Measurements from ENCODE around the gene ELP2.

Gene ELP2

DNA sequence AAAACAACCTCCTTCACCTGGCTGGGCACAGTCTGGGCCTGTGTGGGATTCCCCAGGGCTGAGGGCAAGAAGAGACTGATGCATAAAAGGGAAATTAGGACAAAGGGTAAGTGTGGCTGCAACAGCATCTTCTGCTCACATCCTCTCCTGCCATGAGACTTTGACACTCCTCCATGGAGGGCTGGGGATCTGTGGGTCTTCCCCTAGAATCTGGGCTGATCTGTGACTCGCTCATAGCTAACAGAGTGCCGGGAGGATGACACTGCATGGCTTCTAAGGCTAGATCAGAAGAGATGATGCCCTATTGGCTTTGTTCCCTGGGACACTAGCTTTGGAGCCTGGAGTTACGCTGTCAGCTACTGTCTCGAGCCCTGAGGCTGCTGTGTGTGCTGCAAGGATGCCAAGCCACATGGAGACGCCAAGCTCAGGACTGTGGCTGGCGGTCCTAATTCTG is 81.9 kb downstream of the ELP2 start:
- in situ Hi-C loops (cut with MboI; ENCODE audit: low sequenced_read_pairs): no loop called here

DNA sequence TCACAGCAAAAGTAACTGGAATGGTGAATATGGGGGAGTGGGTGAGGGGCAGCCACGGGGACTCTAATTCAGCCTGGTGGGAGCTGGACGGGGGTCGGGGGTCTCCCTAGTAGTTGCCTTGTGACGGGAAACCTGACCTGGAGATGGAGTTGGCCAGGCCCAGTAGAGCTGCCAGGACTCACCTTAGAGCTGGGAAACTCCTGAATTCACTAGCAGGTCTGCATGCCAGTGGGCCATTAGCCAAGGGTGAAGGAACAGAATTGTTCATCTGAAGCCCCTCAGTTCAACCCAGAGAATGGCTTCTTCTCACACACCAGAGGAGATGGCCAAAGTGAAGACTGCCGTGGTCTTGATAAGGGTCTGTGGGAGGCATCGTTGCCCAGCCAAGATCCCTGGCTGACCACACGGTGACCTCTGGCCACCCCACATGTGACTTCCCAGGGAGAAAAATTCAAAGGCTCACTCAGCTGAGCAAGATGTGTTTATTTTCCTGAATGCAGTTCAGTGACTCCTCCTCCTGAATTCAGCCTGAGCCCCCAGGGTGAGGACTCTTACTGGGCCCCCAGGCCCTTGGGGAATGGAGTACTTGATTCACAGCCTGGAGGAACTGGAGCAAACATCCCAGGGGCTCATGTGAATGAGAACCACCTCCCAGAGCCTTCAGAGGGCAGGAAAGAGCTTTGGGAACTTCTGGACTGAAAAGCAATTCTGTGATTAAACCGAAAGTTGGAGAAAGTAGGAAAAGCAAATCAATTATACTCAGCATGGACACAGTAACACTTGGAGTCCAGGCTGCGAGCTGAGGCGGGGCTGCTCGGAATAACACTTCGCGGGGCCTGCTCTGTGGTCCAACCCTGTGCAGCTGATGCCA is 82.8 kb downstream of the ELP2 start:
- in situ Hi-C loops (cut with MboI; ENCODE audit: low sequenced_read_pairs): no loop called here

DNA sequence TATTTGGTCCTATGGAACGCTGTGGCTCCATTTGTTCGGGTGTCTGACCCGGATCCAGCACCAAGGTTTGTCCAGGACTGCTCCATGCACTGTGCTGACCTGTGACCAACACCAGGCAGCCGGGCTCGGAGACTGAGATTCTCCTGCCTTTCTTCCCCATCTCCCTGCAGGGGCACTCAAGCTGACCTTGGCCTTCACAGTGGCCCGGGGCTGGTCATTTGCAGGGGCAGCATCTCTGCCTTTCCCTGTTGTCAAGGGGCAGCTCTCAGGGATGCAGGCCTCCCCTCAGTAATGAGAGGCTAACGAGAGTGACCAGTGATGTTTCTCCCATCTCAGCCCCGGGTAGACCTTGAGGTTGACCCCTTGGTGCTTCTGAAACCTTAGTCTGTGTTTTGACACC is 85.1 kb downstream of the ELP2 start:
- in situ Hi-C loops (cut with MboI; ENCODE audit: low sequenced_read_pairs): no loop called here

DNA sequence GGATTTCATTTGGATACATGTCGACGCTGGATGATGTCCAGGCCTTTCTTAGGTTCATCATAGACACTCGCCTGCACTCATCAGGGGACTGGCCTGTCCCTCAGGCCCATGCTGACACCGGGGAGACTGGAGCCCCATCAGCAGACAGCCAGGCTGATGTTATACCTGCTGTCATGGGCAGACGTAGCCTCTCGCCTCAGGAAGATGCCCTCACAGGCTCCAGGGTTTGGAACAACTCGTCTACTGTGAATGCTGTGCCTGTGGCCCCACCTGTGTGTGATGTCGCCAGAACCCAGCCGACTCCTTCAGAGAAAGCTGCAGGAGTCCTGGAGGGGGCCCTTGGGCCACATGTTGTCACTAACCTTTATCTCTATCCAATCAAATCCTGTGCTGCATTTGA is 85.9 kb downstream of the ELP2 start:
- in situ Hi-C loops (cut with MboI; ENCODE audit: low sequenced_read_pairs): no loop called here

DNA sequence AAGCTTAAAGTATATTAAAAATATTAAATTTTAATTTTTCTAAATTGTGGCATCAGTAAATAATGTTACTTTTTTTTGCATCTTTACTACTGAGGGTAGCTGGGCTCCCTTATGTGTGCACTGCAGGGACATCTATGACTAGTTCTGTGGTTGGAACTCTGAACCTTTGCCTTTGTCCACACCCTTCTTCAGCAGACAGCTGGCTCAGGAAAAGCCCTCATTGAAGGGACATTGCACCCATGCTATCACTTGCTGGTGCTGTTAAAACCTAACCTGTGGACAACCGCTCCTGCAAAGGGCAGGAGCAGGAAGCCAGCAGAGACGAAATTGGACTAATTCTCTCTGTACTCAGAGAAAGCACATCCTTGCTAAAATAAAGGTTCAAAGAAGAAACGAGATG is 87.6 kb downstream of the ELP2 start:
- in situ Hi-C loops (cut with MboI; ENCODE audit: low sequenced_read_pairs): no loop called here

DNA sequence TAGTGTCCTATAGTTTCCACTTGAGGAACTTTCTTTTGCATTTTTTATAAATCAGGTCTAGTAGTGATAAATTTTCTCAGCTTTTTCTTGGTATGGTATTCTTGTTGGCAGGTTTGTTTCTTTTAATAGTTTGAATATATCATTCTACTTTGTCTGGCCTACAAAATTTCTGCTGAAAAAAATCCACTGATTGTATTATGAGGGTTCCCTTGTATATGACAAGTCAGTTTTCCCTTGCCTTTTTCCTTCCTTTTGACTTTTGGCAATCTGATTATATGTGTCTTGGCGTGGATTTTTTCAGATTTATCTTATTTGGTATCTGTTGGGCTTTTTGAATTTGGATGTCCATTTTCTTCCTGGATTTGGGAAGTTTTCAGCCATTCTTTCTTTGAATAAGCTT is 99.5 kb downstream of the ELP2 start:
- in situ Hi-C loops (cut with MboI; ENCODE audit: low sequenced_read_pairs): no loop called here
